ENCODE data around the gene SYTL3.

The SYTL3 gene

GRCh38 chr6:158756977-158757752 lies 107.3 kb downstream of the SYTL3 start:
- DNase-seq (ENCODE audit: extremely low read depth in 1 of 2, low read depth in 1 of 2) = no peak

- DNase-seq (ENCODE audit: extremely low read depth in 1 of 2, low read depth in 1 of 2) = no peak
Measured at GRCh38 chr6:158757753-158758090, 107.9 kb downstream of the SYTL3 start.

- no peak for DNase-seq (ENCODE audit: extremely low read depth in 1 of 2, low read depth in 1 of 2)
Measured at GRCh38 chr6:158758451-158758860, 108.6 kb downstream of the SYTL3 start.

- DNase-seq (ENCODE audit: extremely low read depth in 1 of 2, low read depth in 1 of 2) = no peak
Measured at GRCh38 chr6:158758941-158759479, 109.2 kb downstream of the SYTL3 start.

- no peak for DNase-seq (ENCODE audit: extremely low read depth in 1 of 2, low read depth in 1 of 2)
Measured at GRCh38 chr6:158759966-158760617, 110.2 kb downstream of the SYTL3 start.

GRCh38 chr6:158760618-158761250 lies 110.9 kb downstream of the SYTL3 start:
- DNase-seq (ENCODE audit: extremely low read depth in 1 of 2, low read depth in 1 of 2) = no peak

- DNase-seq (ENCODE audit: extremely low read depth in 1 of 2, low read depth in 1 of 2) = no peak
Measured at GRCh38 chr6:158761746-158762145, 111.9 kb downstream of the SYTL3 start.

GRCh38 chr6:158762787-158763433 lies 113.1 kb downstream of the SYTL3 start:
- DNase-seq (ENCODE audit: extremely low read depth in 1 of 2, low read depth in 1 of 2) = no peak

- no peak for DNase-seq (ENCODE audit: extremely low read depth in 1 of 2, low read depth in 1 of 2)
Measured at GRCh38 chr6:158763434-158764182, 113.8 kb downstream of the SYTL3 start.

GRCh38 chr6:158764183-158764849 lies 114.5 kb downstream of the SYTL3 start:
- no peak for DNase-seq (ENCODE audit: extremely low read depth in 1 of 2, low read depth in 1 of 2)

- DNase-seq (ENCODE audit: extremely low read depth in 1 of 2, low read depth in 1 of 2) = no peak
Measured at GRCh38 chr6:158764926-158765325, 115.1 kb downstream of the SYTL3 start.

- no peak for DNase-seq (ENCODE audit: extremely low read depth in 1 of 2, low read depth in 1 of 2)
Measured at GRCh38 chr6:158765499-158766068, 115.7 kb downstream of the SYTL3 start.

- DNase-seq (ENCODE audit: extremely low read depth in 1 of 2, low read depth in 1 of 2) = no peak
Measured at GRCh38 chr6:158766621-158767455, 117.0 kb downstream of the SYTL3 start.

- no peak for DNase-seq (ENCODE audit: extremely low read depth in 1 of 2, low read depth in 1 of 2)
Measured at GRCh38 chr6:158767709-158768108, 117.9 kb downstream of the SYTL3 start.

- DNase-seq (ENCODE audit: extremely low read depth in 1 of 2, low read depth in 1 of 2) = no peak
Measured at GRCh38 chr6:158768436-158768835, 118.6 kb downstream of the SYTL3 start.

- DNase-seq (ENCODE audit: extremely low read depth in 1 of 2, low read depth in 1 of 2) = no peak
Measured at GRCh38 chr6:158769234-158769770, 119.4 kb downstream of the SYTL3 start.

GRCh38 chr6:158769771-158770432 lies 120.0 kb downstream of the SYTL3 start:
- DNase-seq (ENCODE audit: extremely low read depth in 1 of 2, low read depth in 1 of 2) = no peak
